Stimulated activated CD8-positive, alpha-beta memory T cell treated with anti-CD3 and anti-CD28 coated beads, Interleukin-2, amount 100 ng/mL, for 1 hour (primary cell): ENCODE results near the gene G6PC1.
"Not testable (repeated sequence)": the region's sequence is repeated elsewhere in the genome, so short reads cannot be mapped to it uniquely, and the experiment has no call there.

Source experiments
- DNase-seq, 2 donors: peaks; one replicate each; pipeline ENCODE4 v3.0.0-alpha.2; 2020; ENCODE audit warnings: low read depth in 2 of 2

G6PC1 gene

GRCh38 chr17:42900460-42901331, at the start of gene G6PC1:
Gene G6PC1 (plus strand): TSS chr17:42900799. CDS start chr17:42900877, 78 bp downstream.
- no peak for DNase-seq

- no peak for DNase-seq
These were observed 49.6 kb upstream of the G6PC1 start, which contains the start of gene AOC3 for GRCh38 chr17:42850954-42851353. Gene AOC3 (plus strand): TSS chr17:42851199. CDS start chr17:42851344, 145 bp downstream.

DNA sequence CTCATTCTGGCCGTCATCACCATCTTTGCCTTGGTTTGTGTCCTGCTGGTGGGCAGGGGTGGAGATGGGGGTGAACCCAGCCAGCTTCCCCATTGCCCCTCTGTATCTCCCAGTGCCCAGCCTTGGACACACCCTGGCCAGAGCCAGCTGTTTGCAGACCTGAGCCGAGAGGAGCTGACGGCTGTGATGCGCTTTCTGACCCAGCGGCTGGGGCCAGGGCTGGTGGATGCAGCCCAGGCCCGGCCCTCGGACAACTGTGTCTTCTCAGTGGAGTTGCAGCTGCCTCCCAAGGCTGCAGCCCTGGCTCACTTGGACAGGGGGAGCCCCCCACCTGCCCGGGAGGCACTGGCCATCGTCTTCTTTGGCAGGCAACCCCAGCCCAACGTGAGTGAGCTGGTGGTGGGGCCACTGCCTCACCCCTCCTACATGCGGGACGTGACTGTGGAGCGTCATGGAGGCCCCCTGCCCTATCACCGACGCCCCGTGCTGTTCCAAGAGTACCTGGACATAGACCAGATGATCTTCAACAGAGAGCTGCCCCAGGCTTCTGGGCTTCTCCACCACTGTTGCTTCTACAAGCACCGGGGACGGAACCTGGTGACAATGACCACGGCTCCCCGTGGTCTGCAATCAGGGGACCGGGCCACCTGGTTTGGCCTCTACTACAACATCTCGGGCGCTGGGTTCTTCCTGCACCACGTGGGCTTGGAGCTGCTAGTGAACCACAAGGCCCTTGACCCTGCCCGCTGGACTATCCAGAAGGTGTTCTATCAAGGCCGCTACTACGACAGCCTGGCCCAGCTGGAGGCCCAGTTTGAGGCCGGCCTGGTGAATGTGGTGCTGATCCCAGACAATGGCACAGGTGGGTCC, 49.0 kb upstream of the G6PC1 start:
- not testable (repeated sequence) for DNase-seq

DNA sequence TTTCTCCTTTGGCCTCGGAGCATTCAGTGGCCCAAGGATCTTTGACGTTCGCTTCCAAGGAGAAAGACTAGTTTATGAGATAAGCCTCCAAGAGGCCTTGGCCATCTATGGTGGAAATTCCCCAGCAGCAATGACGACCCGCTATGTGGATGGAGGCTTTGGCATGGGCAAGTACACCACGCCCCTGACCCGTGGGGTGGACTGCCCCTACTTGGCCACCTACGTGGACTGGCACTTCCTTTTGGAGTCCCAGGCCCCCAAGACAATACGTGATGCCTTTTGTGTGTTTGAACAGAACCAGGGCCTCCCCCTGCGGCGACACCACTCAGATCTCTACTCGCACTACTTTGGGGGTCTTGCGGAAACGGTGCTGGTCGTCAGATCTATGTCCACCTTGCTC, 48.2 kb upstream of the G6PC1 start:
- DNase-seq = no peak

GRCh38 chr17:42853004-42853403, 47.6 kb upstream of the G6PC1 start:
- no peak for DNase-seq

DNA sequence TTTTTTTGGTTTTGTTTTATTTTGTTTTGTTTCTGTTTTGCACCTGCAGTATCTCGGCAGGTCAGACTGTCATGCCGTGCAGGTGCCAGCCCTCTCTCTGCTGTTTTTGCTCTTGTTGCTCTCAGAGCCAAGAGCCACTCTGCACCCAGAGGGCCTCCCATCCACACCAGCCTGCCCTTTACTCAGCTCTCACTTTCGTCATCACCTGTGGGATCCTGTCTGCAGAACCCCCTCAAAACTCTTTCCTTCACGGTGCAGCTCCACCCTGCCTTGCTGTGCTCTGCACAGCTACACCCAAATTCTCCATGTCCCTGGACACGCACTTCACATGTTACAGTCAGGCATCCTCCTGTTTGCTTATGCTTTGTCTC, 47.0 kb upstream of the G6PC1 start:
- no peak for DNase-seq

- DNase-seq = no peak
These were observed 46.4 kb upstream of the G6PC1 start for GRCh38 chr17:42853968-42854790.

DNA sequence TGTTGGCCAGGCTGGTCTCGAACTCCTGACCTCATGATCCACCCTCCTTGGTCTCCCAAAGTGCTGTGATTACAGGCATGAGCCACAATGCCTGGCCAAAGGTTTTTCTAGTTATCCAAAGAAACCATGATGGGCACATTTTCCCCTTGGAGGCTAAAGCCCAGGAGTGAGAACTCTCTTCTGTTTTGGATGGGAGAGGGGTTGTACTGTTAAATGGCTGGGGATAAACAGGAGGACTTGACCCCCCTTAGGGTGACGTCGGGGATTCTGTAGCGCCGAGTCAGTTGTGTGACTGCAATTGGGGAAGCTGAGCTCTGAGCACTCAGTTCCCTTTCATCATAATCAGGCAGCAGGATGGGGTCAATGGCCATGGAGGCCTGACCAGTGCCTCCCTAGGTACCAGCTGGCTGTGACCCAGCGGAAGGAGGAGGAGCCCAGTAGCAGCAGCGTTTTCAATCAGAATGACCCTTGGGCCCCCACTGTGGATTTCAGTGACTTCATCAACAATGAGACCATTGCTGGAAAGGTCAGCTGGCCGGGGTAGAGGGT, 45.5 kb upstream of the G6PC1 start:
- DNase-seq = no peak

DNA sequence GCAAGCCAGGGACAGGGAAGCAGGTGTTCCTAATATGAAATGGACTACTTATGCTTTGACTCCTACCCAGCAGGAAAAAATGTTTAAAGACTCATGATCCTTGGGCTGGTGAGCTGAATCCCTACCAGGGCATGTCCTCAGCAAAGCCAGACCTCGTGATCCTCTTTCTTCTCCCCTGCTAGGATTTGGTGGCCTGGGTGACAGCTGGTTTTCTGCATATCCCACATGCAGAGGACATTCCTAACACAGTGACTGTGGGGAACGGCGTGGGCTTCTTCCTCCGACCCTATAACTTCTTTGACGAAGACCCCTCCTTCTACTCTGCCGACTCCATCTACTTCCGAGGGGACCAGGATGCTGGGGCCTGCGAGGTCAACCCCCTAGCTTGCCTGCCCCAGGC, 44.5 kb upstream of the G6PC1 start:
- DNase-seq = not testable (repeated sequence)

DNA sequence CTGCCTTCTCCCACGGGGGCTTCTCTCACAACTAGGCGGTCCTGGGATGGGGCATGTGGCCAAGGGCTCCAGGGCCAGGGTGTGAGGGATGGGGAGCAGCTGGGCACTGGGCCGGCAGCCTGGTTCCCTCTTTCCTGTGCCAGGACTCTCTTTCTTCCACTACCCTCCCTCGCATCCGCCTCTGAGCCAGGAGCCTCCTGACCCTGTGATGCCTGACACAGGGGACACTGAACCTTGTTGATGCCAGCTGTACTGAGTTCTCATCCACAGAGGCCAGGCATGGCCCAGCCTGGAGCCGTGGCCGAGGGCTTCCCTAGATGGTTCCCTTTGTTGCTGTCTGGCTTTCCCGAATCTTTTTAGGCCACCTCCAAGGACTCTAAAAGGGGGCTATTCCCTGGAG, 44.1 kb upstream of the G6PC1 start:
- DNase-seq = not testable (repeated sequence)

- DNase-seq = no peak
These were observed 43.2 kb upstream of the G6PC1 start for GRCh38 chr17:42857389-42857788.

- no peak for DNase-seq
These were observed 34.9 kb upstream of the G6PC1 start for GRCh38 chr17:42865638-42866094.

DNA sequence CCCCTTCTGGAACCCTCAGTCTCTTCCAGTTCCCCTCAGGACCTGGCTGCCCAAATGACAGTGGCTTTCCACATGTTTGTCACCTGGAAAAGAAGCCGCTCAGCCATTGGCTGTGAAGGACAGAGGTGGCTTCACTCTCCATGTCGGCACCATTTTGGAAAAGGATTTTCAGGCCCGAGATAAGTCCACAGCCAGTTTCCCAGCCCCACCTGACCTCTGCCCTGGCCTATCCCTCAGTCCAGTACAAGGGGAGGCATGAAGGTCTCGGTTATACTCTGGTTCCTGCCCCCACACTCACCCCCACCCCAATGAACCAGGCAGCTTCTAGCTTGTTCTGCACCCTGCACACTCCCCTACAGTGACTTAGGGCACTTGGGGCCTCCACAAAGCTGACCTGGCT, 34.4 kb upstream of the G6PC1 start:
- DNase-seq = no peak

DNA sequence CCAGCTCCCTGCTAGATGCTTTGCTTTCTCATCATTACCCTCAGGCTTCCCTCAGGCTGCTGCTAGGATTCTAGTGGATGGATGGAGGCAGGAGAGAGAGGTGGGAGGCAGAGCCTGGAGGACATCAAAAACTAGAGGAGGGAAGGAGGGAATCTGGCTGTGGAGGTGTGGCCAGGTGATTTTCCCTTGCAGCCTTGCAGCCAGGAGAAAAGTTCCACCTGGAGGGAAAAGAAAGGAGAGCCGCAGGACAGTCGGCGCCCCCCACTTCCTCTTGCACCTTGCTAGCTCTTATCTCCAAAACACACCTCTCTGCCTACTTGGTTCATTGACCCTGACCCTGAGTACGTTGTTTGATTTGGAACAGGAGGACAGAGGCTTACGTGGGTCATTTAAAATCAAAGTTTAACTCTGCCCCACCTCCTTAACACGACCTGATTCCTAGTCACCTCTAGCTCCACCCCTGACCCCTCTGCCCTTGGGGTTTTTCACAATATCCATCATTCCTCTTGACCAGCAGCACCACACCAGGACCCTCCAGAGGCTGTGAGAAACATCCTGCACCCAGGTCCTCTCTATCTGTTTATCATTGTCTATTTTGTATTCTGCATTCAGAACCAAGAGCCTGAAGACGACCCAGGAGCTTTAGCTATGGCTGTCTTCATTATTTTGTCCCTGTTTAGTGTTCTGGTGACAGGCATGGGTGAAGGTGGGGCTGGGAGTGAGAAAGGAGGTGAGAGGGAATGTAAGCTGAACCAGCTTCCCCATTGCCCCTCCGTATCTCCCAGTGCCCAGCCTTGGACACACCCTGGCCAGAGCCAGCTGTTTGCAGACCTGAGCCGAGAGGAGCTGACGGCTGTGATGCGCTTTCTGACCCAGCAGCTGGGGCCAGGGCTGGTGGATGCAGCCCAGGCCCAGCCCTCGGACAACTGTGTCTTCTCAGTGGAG, 33.7 kb upstream of the G6PC1 start:
- DNase-seq = no peak

DNA sequence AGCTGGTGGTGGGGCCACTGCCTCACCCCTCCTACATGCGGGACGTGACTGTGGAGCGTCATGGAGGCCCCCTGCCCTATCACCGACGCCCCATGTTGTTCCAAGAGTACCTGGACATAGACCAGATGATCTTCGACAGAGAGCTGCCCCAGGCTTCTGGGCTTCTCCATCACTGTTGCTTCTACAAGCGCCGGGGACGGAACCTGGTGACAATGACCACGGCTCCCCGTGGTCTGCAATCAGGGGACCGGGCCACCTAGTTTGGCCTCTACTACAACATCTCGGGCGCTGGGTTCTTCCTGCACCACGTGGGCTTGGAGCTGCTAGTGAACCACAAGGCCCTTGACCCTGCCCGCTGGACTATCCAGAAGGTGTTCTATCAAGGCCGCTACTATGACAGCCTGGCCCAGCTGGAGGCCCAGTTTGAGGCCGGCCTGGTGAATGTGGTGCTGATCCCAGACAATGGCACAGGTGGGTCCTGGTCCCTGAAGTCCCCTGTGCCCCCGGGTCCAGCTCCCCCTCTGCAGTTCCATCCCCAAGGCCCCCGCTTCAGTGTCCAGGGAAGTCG, 32.8 kb upstream of the G6PC1 start:
- not testable (repeated sequence) for DNase-seq

- DNase-seq = no peak
These were observed 32.3 kb upstream of the G6PC1 start for GRCh38 chr17:42868338-42868737.

DNA sequence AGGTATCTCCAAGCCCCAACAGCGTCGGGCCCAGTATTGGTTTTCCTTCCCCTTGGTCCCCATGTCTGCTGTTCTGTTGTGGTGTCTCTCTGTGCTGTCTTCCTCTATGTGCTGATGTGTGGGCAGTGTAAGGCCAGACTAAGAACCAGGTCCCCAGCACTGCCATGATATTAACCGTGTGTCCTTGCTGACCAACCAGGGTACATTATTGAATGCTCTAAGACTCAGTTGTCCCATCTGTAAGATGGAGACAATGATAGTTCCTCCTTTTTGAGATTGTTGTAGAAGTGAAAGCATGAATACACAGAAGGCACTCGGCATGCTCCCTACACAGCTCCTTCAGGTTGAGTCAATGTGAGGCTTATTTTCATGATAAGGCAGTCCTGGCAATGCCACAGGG, 29.0 kb upstream of the G6PC1 start:
- no peak for DNase-seq

DNA sequence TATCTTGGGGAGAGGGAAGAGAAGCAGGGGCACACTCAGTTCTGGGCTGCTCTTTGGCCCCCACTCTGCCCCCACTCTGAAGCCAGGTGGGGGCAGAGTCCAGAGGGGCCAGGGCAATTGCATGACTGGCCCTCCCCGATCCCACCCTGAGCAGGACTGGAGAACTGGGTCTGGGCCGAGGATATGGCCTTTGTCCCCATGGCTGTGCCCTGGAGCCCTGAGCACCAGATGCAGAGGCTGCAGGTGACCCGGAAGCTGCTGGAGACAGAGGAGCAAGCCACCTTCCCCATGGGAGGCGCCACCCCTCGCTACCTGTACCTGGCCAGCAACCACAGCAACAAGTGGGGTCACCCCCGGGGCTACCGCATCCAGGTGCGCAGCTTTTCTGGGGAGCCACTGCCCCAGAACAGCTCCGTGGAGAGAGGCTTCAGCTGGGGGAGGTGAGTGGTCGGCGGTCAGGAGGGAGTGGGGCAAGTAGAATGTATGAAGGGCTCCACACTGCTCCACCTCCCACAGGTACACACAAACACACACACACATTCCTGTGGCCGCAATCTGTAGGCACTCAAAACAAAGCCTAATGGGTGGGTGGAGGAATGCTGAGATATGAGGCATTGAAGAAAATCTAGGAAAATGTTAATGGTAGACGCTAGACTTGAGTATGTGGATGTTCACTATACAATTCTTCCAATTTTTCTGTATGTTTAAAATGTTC, 28.2 kb upstream of the G6PC1 start:
- DNase-seq = no peak

DNA sequence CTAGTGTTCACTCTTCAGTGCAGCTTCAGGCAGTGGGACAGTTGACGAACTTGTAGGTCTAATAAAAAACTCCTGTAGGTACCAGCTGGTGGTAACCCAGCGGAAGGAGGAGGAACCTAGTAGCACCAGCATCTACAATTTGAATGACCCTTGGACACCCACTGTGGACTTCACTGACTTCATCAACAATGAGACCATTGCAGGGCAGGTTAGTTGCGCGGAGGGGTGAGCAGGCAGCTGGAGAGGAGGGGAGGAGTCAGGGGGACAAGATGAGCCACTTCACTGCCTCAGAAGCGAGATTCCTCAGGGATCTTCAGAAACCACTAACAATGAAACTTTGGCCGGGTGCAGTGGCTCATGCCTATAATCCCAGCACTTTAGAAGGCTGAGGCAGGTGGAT, 27.3 kb upstream of the G6PC1 start:
- no peak for DNase-seq
